ENCODE data around the gene SLC16A7. TPM values are rescaled to one million over a fixed set of nuclear protein-coding genes. Genes with fewer than 3 reads are reported as not detected.

The SLC16A7 gene
- polyA plus RNA-seq, 1 of the 3 experiments (the other 2 are of a cell fraction), result not detected

DNA sequence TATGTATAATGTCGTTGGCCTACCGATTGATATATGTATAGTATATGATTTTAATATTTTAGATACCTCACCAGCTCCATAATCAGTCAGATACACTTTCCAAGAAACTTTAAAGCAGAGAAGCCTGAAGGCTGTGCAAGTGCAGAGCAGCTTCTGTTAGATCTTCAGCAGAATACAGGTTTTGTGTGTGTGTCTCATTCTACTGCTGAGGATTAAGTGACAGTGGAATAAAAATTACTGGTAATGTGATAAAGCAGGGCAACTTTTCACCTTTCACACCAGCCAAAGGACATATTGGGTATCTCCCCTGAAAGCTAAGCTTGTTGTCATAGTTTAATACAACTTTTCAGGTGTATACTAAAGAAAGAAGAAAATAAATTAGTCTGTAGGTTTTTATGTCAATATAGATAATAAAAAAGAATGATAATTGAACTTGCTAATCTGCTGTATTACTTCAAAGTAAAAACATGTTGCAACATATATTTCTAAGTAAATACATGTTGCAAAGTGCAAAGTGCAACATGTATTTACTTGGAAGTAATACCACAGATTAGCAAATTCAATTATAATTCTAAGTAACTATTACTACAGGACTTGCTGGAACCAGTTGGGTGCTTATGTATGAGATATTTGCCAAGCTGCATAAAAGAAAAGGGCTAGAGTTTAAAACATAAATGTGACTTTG is 128.3 kb downstream of the SLC16A7 start:
- CTCF ChIA-PET, result no interaction called here
- H3K9me2 ChIP-seq, result no peaks in the 10 kb centered on the region

GRCh38 chr12:59733200-59733599 is 137.4 kb downstream of the SLC16A7 start:
- H4K20me1 ChIP-seq (ENCODE audit: insufficient read depth), result no peaks in the 10 kb centered on the region
- no peak overlapping the region for H2AFZ ChIP-seq (ENCODE audit: low read depth)
- WGBS (ENCODE audit: low lambda C conversion rate), result no CpG with 5 or more reads among the region's 8 CpGs
- POLR2A ChIA-PET, result no interaction called here
- no peaks in the 10 kb centered on the region for H3F3A ChIP-seq (replicated peaks; ENCODE audit: insufficient read depth)
- CTCF ChIA-PET, result no interaction called here
- no peaks in the 10 kb centered on the region for H3K79me2 ChIP-seq (ENCODE audit: insufficient read depth)
- no peak overlapping the region for H3K9ac ChIP-seq
- H3K4me2 ChIP-seq, result no peak overlapping the region
- H3K4me3 ChIP-seq (ENCODE audit: low read depth in 2 of 2, low read length in 1 of 2), result no peak overlapping the region
- no peaks in the 10 kb centered on the region for H3K36me3 ChIP-seq (replicated peaks in 1 of 2; ENCODE audit: control insufficient read depth in 1 of 2, insufficient read depth in 2 of 2, low read length in 1 of 2)
- no peaks in the 10 kb centered on the region for H3K9me3 ChIP-seq
- H3K27ac ChIP-seq (ENCODE audit: low read depth in 2 of 2, low read length in 1 of 2), result no peak overlapping the region
- no peaks in the 10 kb centered on the region for H3K27me3 ChIP-seq (ENCODE audit: insufficient read depth)
- no peaks in the 10 kb centered on the region for H3K9me2 ChIP-seq
- no peak for DNase-seq
- no peaks in the 10 kb centered on the region for H3K4me1 ChIP-seq (ENCODE audit: control insufficient read depth in 1 of 2, insufficient read depth in 2 of 2, low read depth in 1 of 2, low read length in 1 of 2)
- TF ChIP-seq EZH2phosphoT487 (IDR thresholded peaks at IDR 0.05; ENCODE audit: borderline replicate concordance, low read depth) (no peak), RAD21 (IDR thresholded peaks at IDR 0.05; ENCODE audit: low read length) (no peak), PBX3 (IDR thresholded peaks at IDR 0.05) (no peak), YY1 (IDR thresholded peaks at IDR 0.05; ENCODE audit: low read depth) (no peak), TAF1 (IDR thresholded peaks at IDR 0.05; ENCODE audit: borderline replicate concordance, low read depth, low read length) (no peak), REST (IDR thresholded peaks at IDR 0.05; ENCODE audit: low read depth, low read length) (no peak), POLR2AphosphoS5 (IDR thresholded peaks at IDR 0.05; ENCODE audit: low read depth, low read length) (no peak), NFIC (IDR thresholded peaks at IDR 0.05; ENCODE audit: borderline replicate concordance) (no peak), SIN3A (IDR thresholded peaks at IDR 0.05; ENCODE audit: borderline replicate concordance, low read depth, low read length) (no peak)
- TF ChIP-seq, protein P1, sequence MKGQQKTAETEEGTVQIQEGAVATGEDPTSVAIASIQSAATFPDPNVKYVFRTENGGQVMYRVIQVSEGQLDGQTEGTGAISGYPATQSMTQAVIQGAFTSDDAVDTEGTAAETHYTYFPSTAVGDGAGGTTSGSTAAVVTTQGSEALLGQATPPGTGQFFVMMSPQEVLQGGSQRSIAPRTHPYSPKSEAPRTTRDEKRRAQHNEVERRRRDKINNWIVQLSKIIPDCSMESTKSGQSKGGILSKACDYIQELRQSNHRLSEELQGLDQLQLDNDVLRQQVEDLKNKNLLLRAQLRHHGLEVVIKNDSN (IDR thresholded peaks at IDR 0.05; ENCODE audit: borderline replicate concordance, low read depth), result no peak
- TF ChIP-seq, protein P2, sequence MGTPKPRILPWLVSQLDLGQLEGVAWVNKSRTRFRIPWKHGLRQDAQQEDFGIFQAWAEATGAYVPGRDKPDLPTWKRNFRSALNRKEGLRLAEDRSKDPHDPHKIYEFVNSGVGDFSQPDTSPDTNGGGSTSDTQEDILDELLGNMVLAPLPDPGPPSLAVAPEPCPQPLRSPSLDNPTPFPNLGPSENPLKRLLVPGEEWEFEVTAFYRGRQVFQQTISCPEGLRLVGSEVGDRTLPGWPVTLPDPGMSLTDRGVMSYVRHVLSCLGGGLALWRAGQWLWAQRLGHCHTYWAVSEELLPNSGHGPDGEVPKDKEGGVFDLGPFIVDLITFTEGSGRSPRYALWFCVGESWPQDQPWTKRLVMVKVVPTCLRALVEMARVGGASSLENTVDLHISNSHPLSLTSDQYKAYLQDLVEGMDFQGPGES (IDR thresholded peaks at IDR 0.05; ENCODE audit: low read depth, low read length), result no peak

More for the DNA sequence above, 128.3 kb downstream of the SLC16A7 start:
- Histone ChIP-seq H3K4me1 (ENCODE audit: control insufficient read depth in 1 of 2, insufficient read depth in 2 of 2, low read depth in 1 of 2, low read length in 1 of 2) (no peaks in the 10 kb centered on the region), H4K20me1 (ENCODE audit: insufficient read depth) (no peaks in the 10 kb centered on the region), H3K9ac (no peak overlapping the region), H3K36me3 (replicated peaks in 1 of 2; ENCODE audit: control insufficient read depth in 1 of 2, insufficient read depth in 2 of 2, low read length in 1 of 2) (no peaks in the 10 kb centered on the region), H3K27me3 (ENCODE audit: insufficient read depth) (no peaks in the 10 kb centered on the region), H2AFZ (ENCODE audit: low read depth) (no peak overlapping the region), H3F3A (replicated peaks; ENCODE audit: insufficient read depth) (no peaks in the 10 kb centered on the region), H3K27ac (ENCODE audit: low read depth in 2 of 2, low read length in 1 of 2) (no peak overlapping the region), H3K79me2 (ENCODE audit: insufficient read depth) (no peaks in the 10 kb centered on the region), H3K4me2 (no peak overlapping the region), H3K4me3 (ENCODE audit: low read depth in 2 of 2, low read length in 1 of 2) (no peak overlapping the region), H3K9me3 (no peaks in the 10 kb centered on the region)
- 5% methylated on average over 2 of the region's 2 CpGs for WGBS (ENCODE audit: low lambda C conversion rate)
- TF ChIP-seq CTCF (IDR thresholded peaks at IDR 0.05) (no peak), RXRA (IDR thresholded peaks at IDR 0.05; ENCODE audit: borderline replicate concordance, low read depth) (no peak), MXI1 (IDR thresholded peaks at IDR 0.05; ENCODE audit: low read depth, low read length) (no peak), EP300 (IDR thresholded peaks at IDR 0.05; ENCODE audit: borderline replicate concordance in 1 of 2, low read depth in 1 of 2, low read length in 1 of 2) (no peak), TCF12 (IDR thresholded peaks at IDR 0.05) (no peak), FOXJ3 (CRISPR knock-in tag; IDR thresholded peaks at IDR 0.05) (no peak)
- TF ChIP-seq, protein P3, sequence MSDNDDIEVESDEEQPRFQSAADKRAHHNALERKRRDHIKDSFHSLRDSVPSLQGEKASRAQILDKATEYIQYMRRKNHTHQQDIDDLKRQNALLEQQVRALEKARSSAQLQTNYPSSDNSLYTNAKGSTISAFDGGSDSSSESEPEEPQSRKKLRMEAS (IDR thresholded peaks at IDR 0.05; ENCODE audit: low read depth), result no peak
- no peak for DNase-seq
- POLR2A ChIA-PET, result no interaction called here

Data from SK-N-SH (cell line).